Vagina (tissue), 2 donors: ENCODE data around the gene NPS.

Experiments
- POLR2A ChIP-seq, 2 donors: fragments of 450-650 bp; IDR thresholded peaks; one replicate each; pipeline ENCODE4 v1.6.1; 2017; ENCODE audit warnings: antibody characterized with exemption in 2 of 2, mild to moderate bottlenecking in 2 of 2, moderate library complexity in 2 of 2
- POLR2AphosphoS5 ChIP-seq, 2 donors: sonication (generic); formaldehyde crosslinking; IDR thresholded peaks; one replicate each; pipeline ENCODE4 v1.9.0; 2017; ENCODE audit warnings: antibody characterized with exemption in 2 of 2, mild to moderate bottlenecking in 2 of 2, low read depth in 1 of 2; ENCODE audit not compliant: insufficient read depth in 1 of 2
- TF ChIP-seq, protein P1 (sequence below), 3 experiments: fragments of 450-650 bp in 2 of 3; fragments of 200-600 bp in 1 of 3; sonication (generic) in 1 of 3; IDR thresholded peaks; one replicate each; pipeline ENCODE4 v1.5.1; 2017 to 2019; ENCODE audit warnings: antibody characterized with exemption in 3 of 3, mild to moderate bottlenecking in 2 of 3, moderate library complexity in 2 of 3

DNA sequence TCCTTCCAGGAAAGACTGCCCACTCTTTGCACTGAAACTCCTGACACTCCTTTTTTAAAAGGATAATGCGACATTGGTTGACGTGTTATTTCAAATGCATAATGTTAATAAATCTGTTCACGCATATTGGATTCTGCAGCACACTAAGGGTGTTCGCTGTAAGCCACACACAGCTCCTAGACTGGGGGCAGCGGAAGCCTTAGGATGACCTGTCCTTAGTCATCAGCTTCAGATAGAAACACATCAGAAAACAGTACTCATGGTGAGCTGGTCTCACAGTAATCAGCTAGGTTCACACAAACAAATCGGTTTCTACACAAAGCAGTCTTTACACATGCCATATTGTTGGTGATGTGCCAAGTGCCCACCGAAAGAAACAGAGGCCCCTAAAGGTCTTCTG, 4.3 kb downstream of the NPS start:
- TF ChIP-seq, protein P1, sequence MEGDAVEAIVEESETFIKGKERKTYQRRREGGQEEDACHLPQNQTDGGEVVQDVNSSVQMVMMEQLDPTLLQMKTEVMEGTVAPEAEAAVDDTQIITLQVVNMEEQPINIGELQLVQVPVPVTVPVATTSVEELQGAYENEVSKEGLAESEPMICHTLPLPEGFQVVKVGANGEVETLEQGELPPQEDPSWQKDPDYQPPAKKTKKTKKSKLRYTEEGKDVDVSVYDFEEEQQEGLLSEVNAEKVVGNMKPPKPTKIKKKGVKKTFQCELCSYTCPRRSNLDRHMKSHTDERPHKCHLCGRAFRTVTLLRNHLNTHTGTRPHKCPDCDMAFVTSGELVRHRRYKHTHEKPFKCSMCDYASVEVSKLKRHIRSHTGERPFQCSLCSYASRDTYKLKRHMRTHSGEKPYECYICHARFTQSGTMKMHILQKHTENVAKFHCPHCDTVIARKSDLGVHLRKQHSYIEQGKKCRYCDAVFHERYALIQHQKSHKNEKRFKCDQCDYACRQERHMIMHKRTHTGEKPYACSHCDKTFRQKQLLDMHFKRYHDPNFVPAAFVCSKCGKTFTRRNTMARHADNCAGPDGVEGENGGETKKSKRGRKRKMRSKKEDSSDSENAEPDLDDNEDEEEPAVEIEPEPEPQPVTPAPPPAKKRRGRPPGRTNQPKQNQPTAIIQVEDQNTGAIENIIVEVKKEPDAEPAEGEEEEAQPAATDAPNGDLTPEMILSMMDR (IDR thresholded peaks at IDR 0.05), result no peak
- TF ChIP-seq POLR2A (IDR thresholded peaks at IDR 0.05) (no peak), POLR2AphosphoS5 (IDR thresholded peaks at IDR 0.05; ENCODE audit: insufficient read depth in 1 of 2, low read depth in 1 of 2) (no peak)
